AG09309 (cell line): ENCODE results near the gene CPM.
"Not testable (repeated sequence)": the region's sequence is repeated elsewhere in the genome, so short reads cannot be mapped to it uniquely, and the experiment has no call there.

ENCODE experiments used
- DNase-seq: peaks from one replicate; pipeline ENCODE4 v3.0.0-alpha.2; 2010; ENCODE audit warnings: low read depth
- H3K4me3 ChIP-seq: 2 replicates; pipeline ENCODE4 v1.5.1; 2011; ENCODE audit warnings: mild to moderate bottlenecking, low read depth, low read length, moderate library complexity; ENCODE audit not compliant: control insufficient read depth
- TF ChIP-seq, protein P1 (sequence below): IDR thresholded peaks from 2 replicates; pipeline ENCODE4 v1.5.1; 2011; ENCODE audit warnings: mild to moderate bottlenecking, low read depth, low read length, inconsistent platforms; ENCODE audit not compliant: insufficient read depth, control insufficient read depth; ENCODE audit errors: missing control alignments

The CPM gene

DNA sequence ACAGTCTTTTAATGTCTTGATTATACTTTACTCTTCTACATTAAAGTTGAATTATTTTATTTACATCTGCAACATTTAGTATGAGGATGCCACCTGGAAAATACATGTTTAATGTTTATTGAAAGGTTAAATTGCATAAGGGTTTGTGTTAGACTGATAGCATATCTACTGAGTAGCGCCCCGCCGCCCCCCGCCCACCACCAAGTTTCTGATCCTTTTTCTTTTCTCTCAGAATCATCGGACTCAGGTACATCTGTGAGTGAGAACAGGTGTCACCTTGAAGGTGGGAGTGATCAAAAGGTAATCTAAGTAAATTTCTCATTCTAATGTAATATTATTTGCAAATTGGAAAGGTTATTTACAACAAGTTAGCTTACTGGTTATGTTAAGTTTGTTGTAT lies 108.8 kb downstream of the CPM start:
- TF ChIP-seq, protein P1, sequence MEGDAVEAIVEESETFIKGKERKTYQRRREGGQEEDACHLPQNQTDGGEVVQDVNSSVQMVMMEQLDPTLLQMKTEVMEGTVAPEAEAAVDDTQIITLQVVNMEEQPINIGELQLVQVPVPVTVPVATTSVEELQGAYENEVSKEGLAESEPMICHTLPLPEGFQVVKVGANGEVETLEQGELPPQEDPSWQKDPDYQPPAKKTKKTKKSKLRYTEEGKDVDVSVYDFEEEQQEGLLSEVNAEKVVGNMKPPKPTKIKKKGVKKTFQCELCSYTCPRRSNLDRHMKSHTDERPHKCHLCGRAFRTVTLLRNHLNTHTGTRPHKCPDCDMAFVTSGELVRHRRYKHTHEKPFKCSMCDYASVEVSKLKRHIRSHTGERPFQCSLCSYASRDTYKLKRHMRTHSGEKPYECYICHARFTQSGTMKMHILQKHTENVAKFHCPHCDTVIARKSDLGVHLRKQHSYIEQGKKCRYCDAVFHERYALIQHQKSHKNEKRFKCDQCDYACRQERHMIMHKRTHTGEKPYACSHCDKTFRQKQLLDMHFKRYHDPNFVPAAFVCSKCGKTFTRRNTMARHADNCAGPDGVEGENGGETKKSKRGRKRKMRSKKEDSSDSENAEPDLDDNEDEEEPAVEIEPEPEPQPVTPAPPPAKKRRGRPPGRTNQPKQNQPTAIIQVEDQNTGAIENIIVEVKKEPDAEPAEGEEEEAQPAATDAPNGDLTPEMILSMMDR: no peak
- DNase-seq: no peak
- no peak overlapping the region for H3K4me3 ChIP-seq

DNA sequence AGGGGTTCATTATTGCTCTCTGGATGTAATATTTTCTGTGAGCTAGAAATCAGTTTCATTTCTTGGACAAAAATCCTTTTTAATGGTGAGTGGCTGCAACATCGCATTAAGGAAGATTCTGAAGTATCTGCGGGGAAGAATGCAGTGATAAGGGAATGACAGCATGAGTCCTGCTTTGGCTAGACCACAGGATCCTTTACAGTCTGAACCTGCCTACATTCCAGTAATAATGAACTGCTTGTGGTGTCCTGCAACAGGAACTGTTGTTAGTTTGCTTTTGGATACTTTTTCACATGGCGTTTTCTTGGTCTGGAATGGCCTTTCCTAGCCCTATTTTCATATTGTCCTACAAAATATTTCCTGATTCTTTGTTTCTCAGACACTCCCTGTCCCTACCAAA lies 109.3 kb downstream of the CPM start:
- no peak for DNase-seq
- no peak overlapping the region for H3K4me3 ChIP-seq
- TF ChIP-seq, protein P1: no peak

DNA sequence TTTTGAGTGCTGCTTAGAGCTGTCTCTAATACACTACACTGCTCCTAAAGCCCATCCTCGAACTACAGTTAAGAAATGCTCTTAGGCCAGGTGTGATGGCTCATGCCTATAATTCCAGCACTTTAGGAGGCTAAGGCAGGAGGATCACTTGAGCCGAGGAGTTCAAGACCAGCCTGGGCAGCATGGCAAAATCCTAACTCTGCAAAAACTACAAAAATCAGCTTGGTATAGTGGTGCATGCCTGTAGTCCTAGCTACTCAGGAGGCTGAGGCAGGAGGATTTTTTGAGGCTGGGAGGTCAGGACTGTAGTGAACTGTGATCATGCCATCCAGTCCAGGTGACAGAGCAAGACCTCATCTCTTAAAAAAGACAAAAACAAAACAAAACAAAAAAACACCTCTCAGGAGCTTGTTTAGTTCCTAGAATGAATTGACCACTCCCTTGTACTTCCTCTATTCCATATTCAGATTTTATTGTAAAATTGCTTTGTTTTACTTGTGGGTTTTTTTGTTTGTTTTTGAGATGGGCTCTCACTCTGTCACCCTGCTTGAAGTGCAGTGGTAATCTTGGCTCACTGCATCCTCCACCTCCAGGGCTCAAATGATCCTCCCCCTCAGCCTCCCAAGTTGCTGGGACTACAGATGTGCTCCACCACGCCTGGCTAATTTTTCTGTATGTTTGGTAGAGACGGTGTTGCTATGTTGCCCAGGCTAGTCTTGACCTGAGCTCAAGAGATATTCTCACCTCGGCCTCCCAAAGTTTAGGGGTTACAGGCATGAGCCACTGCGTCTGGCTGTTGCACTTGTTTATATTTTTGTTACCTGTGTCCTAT lies 111.4 kb downstream of the CPM start:
- H3K4me3 ChIP-seq: no peak overlapping the region
- no peak for DNase-seq
- TF ChIP-seq, protein P1: no peak

DNA sequence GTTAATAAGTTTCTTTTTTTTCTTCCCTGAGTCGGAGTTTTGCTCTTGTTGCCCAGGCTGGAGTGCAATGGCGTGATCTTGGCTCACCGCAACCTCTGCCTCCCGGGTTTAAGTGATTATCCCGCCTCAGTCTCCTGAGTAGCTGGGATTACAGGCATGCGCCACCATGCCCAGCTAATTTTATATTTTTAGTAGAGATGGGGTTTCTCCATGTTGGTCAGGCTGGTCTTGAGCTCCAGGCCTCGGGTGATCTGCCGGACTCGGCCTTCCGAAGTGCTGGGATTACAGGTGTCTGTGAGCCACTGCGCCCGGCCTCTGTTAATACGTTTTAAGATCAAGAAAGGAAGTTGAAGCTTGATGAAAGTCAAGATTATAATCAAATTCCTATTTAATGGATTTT lies 113.5 kb downstream of the CPM start:
- DNase-seq: not testable (repeated sequence)

DNA sequence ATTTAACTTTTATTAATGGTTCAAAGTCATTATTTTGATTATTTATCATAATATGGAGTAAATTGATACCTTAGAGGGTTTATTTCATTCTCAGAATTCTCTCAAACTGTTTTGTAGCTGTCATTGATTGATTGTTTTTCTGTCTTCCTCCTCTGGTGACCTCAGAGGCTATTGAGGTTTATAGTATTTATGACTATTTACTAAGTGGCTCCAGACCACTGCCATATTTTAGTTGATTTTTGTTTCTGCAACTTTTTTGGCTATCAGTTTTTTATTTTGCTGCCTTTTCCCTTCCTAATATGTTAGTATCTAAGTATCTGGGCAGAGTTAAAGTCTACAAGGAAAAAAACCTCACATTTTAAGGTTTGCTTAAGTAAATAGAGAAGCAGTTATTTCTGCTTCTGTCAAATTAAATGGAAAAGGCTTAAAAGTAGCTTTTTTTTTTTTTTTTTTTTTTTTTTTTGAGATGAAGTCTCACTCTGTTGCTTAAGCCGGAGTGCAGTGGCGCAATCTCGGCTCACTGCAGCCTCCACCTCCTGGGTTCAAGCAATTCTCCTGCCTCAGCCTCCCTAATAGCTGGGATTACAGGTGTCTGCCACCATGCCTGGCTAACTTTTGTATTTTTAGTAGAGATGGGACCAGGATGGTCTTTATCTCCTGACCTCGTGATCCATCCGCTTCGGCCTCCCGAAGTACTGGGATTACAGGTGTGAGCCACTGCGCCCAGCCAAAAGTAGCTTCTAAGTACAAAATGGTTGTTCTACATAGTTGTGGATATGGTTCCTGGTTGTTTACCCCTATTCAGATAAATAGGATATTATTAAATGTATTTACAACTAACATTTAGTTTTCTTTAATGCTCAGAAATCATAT lies 116.8 kb downstream of the CPM start:
- TF ChIP-seq, protein P1: no peak
- no peak for DNase-seq
- H3K4me3 ChIP-seq: no peak overlapping the region

More for the DNA sequence above, 113.5 kb downstream of the CPM start:
- not testable (repeated sequence) for H3K4me3 ChIP-seq

DNA sequence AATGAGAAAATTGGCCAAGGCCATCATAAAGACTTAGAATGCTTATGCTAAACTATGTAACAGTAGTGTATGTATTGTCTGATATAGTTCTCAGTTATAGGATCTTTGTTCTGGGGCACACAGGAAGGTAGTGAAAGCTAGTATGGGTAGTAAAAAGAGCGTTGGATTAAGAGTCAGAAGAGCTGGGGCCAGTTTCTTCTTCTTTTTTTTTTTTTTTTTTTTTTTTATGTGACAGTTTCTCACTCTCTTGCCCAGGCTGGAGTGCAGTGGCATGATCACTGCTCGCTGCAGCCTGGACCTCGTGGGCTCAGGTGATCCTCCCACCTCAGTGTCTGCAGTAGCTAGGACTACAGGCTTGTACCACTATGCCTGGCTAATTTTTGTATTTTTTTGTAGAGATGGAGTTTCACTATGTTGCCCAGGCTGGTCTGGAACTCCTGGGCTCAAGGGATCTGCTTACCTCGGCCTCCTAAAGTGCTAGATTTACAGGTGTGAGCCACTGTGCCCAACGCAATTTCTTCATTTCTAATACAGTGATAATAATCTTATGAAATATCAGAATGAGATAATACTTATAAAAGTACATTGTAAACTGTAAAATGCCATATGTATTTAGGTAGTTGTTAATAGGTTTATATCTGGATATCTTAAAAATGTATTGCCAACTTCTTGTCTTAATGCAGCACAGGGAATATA lies 117.6 kb downstream of the CPM start:
- no peak for DNase-seq
- no peak overlapping the region for H3K4me3 ChIP-seq

More for the DNA sequence above, 117.6 kb downstream of the CPM start:
- TF ChIP-seq, protein P1: no peak
